ENCODE results near the gene NAB1.

- no peak for TF ChIP-seq CTCF (IDR thresholded peaks at IDR 0.05)
- no peak for TF ChIP-seq POLR2A (IDR thresholded peaks at IDR 0.05)
Measured at GRCh38 chr2:190655570-190655969, 6.7 kb downstream of the NAB1 start.
